ENCODE data around the gene SLC37A1. TPM values are rescaled to one million over a fixed set of nuclear protein-coding genes. Genes with fewer than 3 reads are reported as not detected.

The SLC37A1 gene
- total RNA-seq, 1 donor from 2014 or later, result 60.2 TPM

- no peak overlapping the region for H3K4me3 Mint-ChIP-seq (ENCODE audit: low read depth)
- H3K36me3 Mint-ChIP-seq (ENCODE audit: insufficient read depth), result no peaks in the 10 kb centered on the region
- no peak for DNase-seq (ENCODE audit: low spot score, unreplicated experiment)
These were observed 14.1 kb upstream of the SLC37A1 start for GRCh38 chr21:42499444-42500112.

GRCh38 chr21:42500225-42500624 is 13.4 kb upstream of the SLC37A1 start:
- no peaks in the 10 kb centered on the region for H3K36me3 Mint-ChIP-seq (ENCODE audit: insufficient read depth)
- H3K4me3 Mint-ChIP-seq (ENCODE audit: low read depth), result no peak overlapping the region
- H3K9me3 Mint-ChIP-seq (ENCODE audit: low read depth), result no peaks in the 10 kb centered on the region
- peaks cover 5% of the 10 kb centered on the region for H3K27me3 Mint-ChIP-seq
- DNase-seq (ENCODE audit: low spot score, unreplicated experiment), result no peak
- H3K27ac Mint-ChIP-seq, result no peak overlapping the region
- H3K4me1 Mint-ChIP-seq (ENCODE audit: low read depth), result peaks cover 13% of the 10 kb centered on the region
- TF ChIP-seq CTCF (IDR thresholded peaks at IDR 0.05; ENCODE audit: unreplicated experiment), result no peak

More at GRCh38 chr21:42499444-42500112, 14.1 kb upstream of the SLC37A1 start:
- Mint-ChIP-seq H3K4me1 (ENCODE audit: low read depth) (peaks cover 13% of the 10 kb centered on the region), H3K27me3 (no peaks in the 10 kb centered on the region), H3K27ac (no peak overlapping the region), H3K9me3 (ENCODE audit: low read depth) (no peaks in the 10 kb centered on the region)
- TF ChIP-seq CTCF (IDR thresholded peaks at IDR 0.05; ENCODE audit: unreplicated experiment), result no peak

- Mint-ChIP-seq H3K27ac (no peak overlapping the region), H3K9me3 (ENCODE audit: low read depth) (no peaks in the 10 kb centered on the region)
These were observed 12.9 kb upstream of the SLC37A1 start for GRCh38 chr21:42500736-42501135.

GRCh38 chr21:42503711-42504110 is 9.9 kb upstream of the SLC37A1 start:
- Mint-ChIP-seq H3K4me1 (ENCODE audit: low read depth) (peaks cover 6% of the 10 kb centered on the region), H3K27ac (no peak overlapping the region), H3K36me3 (ENCODE audit: insufficient read depth) (no peaks in the 10 kb centered on the region), H3K27me3 (peaks cover 6% of the 10 kb centered on the region), H3K4me3 (ENCODE audit: low read depth) (no peak overlapping the region), H3K9me3 (ENCODE audit: low read depth) (no peaks in the 10 kb centered on the region)
- TF ChIP-seq CTCF (IDR thresholded peaks at IDR 0.05; ENCODE audit: unreplicated experiment), result no peak
- DNase-seq (ENCODE audit: low spot score, unreplicated experiment), result no peak

More at GRCh38 chr21:42500736-42501135, 12.9 kb upstream of the SLC37A1 start:
- no peak for DNase-seq (ENCODE audit: low spot score, unreplicated experiment)
- Mint-ChIP-seq H3K4me3 (ENCODE audit: low read depth) (no peak overlapping the region), H3K36me3 (ENCODE audit: insufficient read depth) (no peaks in the 10 kb centered on the region), H3K27me3 (peaks cover 6% of the 10 kb centered on the region), H3K4me1 (ENCODE audit: low read depth) (peaks cover 10% of the 10 kb centered on the region)
- no peak for TF ChIP-seq CTCF (IDR thresholded peaks at IDR 0.05; ENCODE audit: unreplicated experiment)

- H3K4me1 Mint-ChIP-seq (ENCODE audit: low read depth), result peaks cover 17% of the 10 kb centered on the region
- no peaks in the 10 kb centered on the region for H3K36me3 Mint-ChIP-seq (ENCODE audit: insufficient read depth)
- H3K27ac Mint-ChIP-seq, result no peak overlapping the region
- TF ChIP-seq CTCF (IDR thresholded peaks at IDR 0.05; ENCODE audit: unreplicated experiment), result no peak
- DNase-seq (ENCODE audit: low spot score, unreplicated experiment), result no peak
- no peak overlapping the region for H3K4me3 Mint-ChIP-seq (ENCODE audit: low read depth)
- no peaks in the 10 kb centered on the region for H3K9me3 Mint-ChIP-seq (ENCODE audit: low read depth)
- peaks cover 6% of the 10 kb centered on the region for H3K27me3 Mint-ChIP-seq
These were observed 8.4 kb upstream of the SLC37A1 start for GRCh38 chr21:42505090-42505726.
